SU-DHL-6 (cell line): Measurements from ENCODE around the gene KRT14.

Source experiments
- CTCF ChIP-seq: fragments of 200-600 bp; sonication (generic); IDR thresholded peaks from one replicate; pipeline ENCODE4 v1.5.1; 2017; ENCODE audit warnings: antibody characterized with exemption, mild to moderate bottlenecking, low read length, moderate library complexity; ENCODE audit not compliant: insufficient read depth, poor library complexity, severe bottlenecking
- EZH2phosphoT487 ChIP-seq: fragments of 200-600 bp; sonication (generic), shearing (Covaris generic); conservative IDR thresholded peaks from 2 replicates; pipeline ENCODE4 v1.6.1; 2018; ENCODE audit warnings: mild to moderate bottlenecking, antibody characterized with exemption, low read length, moderate library complexity, mixed read lengths

DNA sequence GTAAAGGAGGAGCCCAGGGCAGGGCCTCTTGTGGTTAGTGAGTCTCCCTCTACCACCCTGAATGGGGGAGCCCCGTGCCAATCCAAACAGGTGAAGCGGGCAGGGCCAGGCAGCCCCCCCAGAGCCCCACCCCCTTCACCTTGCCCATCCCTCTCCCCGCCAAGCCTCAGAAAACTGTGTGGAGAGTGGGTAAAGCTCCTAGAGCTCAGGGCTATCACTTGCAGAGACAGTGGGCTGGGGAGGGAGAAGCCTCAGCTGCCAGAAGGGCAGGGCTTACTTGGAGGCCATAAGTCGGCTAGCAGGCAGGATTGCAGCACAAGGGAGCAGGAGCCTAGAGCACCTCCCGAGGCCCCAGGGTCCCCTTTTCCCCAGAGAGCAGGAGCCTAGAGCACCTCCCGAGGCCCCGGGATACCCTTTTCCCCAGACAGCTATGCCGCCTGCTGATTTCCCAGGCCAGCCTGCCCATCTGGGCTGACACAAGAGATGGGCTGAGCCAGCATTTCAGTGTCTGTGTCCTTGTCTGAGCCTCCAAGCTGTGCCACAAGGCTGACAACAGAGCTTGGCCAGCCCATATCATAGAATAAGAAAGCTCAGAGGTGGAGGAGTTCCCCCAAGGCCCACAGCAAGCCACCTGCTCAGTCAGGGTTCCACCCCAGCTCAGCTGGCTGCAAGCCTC, 6.7 kb upstream of the KRT14 start:
- TF ChIP-seq CTCF (no peak), EZH2phosphoT487 (no peak)
